ENCODE measurements around the gene CCT8.
"Not testable (repeated sequence)": the region's sequence is repeated elsewhere in the genome, so short reads cannot be mapped to it uniquely, and the experiment has no call there.

- not testable (repeated sequence) for TF ChIP-seq SMC3 (conservative IDR thresholded peaks at IDR 0.05; ENCODE audit: poor library complexity); REST (IDR thresholded peaks at IDR 0.05; ENCODE audit: borderline replicate concordance); EZH2 (IDR thresholded peaks at IDR 0.05; ENCODE audit: borderline replicate concordance, insufficient read depth, low read length, poor library complexity, severe bottlenecking); MXI1 (conservative IDR thresholded peaks at IDR 0.05; ENCODE audit: poor library complexity, severe bottlenecking)
- TF ChIP-seq, protein P1, sequence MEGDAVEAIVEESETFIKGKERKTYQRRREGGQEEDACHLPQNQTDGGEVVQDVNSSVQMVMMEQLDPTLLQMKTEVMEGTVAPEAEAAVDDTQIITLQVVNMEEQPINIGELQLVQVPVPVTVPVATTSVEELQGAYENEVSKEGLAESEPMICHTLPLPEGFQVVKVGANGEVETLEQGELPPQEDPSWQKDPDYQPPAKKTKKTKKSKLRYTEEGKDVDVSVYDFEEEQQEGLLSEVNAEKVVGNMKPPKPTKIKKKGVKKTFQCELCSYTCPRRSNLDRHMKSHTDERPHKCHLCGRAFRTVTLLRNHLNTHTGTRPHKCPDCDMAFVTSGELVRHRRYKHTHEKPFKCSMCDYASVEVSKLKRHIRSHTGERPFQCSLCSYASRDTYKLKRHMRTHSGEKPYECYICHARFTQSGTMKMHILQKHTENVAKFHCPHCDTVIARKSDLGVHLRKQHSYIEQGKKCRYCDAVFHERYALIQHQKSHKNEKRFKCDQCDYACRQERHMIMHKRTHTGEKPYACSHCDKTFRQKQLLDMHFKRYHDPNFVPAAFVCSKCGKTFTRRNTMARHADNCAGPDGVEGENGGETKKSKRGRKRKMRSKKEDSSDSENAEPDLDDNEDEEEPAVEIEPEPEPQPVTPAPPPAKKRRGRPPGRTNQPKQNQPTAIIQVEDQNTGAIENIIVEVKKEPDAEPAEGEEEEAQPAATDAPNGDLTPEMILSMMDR (IDR thresholded peaks at IDR 0.05; ENCODE audit: poor library complexity, severe bottlenecking), result not testable (repeated sequence)
Observed at GRCh38 chr21:29076731-29077640, 3.5 kb upstream of the CCT8 start.

All from neural cell (in vitro differentiated cells).